Panc1 (cell line): ENCODE results near the gene TCEANC2. TPM values are rescaled to one million over a fixed set of nuclear protein-coding genes. Genes with fewer than 3 reads are reported as not detected.

ENCODE experiments used
- ATAC-seq: fragments of 200-7000 bp; cut with Tn5 transposase; 2 replicates; pipeline ENCODE4 v1.9.1; 2020; ENCODE audit warnings: mild to moderate bottlenecking, moderate library complexity
- BruUV-seq: library from RNA; stranded (reverse); fragments of 400-500 nt; replicated peaks from 2 replicates; lab custom pipeline; 2021; lab: Mats Ljungman, UMichigan
- CTCF ChIA-PET: fragments of 300-600 bp; sonication (Branson Sonifier 250); formaldehyde crosslinking; loops from one replicate; lab custom pipeline; 2022; ENCODE audit warnings: antibody characterized with exemption; lab: Charles Lee
- POLR2A ChIA-PET: fragments of 300-600 bp; sonication (Branson Sonifier 250); formaldehyde crosslinking; loops from one replicate; lab custom pipeline; 2022; ENCODE audit warnings: antibody characterized with exemption; lab: Charles Lee
- DNase-seq: peaks from one replicate; pipeline ENCODE4 v3.0.0-alpha.2; 2010; ENCODE audit warnings: low read depth, low spot score
- H3K27ac ChIP-seq: 2 replicates; pipeline ENCODE4 v1.5.1; 2011; ENCODE audit warnings: mild to moderate bottlenecking, low read length, inconsistent platforms
- H3K27me3 ChIP-seq: fragments of 200-500 bp; sonication (Bioruptor generic); 2 replicates; pipeline ENCODE4 v1.6.0; 2014; ENCODE audit warnings: low read length, inconsistent platforms; ENCODE audit not compliant: control insufficient read depth, insufficient read depth
- H3K36me3 ChIP-seq: fragments of 200-500 bp; sonication (Bioruptor generic); 2 replicates; pipeline ENCODE4 v1.5.1; 2014; ENCODE audit warnings: inconsistent platforms, mild to moderate bottlenecking, low read length, moderate library complexity; ENCODE audit not compliant: control insufficient read depth, insufficient read depth
- H3K4me1 ChIP-seq: 2 replicates; pipeline ENCODE4 v1.5.1; 2011; ENCODE audit warnings: inconsistent platforms, mild to moderate bottlenecking, low read length, moderate library complexity; ENCODE audit not compliant: control insufficient read depth, insufficient read depth
- H3K4me3 ChIP-seq, 2 experiments: 2 replicates each; pipeline ENCODE4 v1.5.1; 2011 to 2012; ENCODE audit warnings: low read depth in 2 of 2, low read length in 2 of 2, mild to moderate bottlenecking in 2 of 2, inconsistent platforms in 1 of 2, moderate library complexity in 1 of 2
- H3K9me3 ChIP-seq: fragments of 200-500 bp; sonication (Bioruptor generic); 2 replicates; pipeline ENCODE4 v1.5.1; 2014; ENCODE audit warnings: low read depth, mild to moderate bottlenecking, inconsistent platforms, low read length, moderate library complexity; ENCODE audit not compliant: control insufficient read depth, insufficient read depth
- CTCF ChIP-seq: fragments of 450-650 bp; IDR thresholded peaks from 2 replicates; pipeline ENCODE4 v1.5.1; 2017; ENCODE audit warnings: mild to moderate bottlenecking
- POLR2AphosphoS5 ChIP-seq: IDR thresholded peaks from 2 replicates; pipeline ENCODE4 v1.6.1; 2012; ENCODE audit warnings: mild to moderate bottlenecking, low read depth, low read length, moderate library complexity
- REST ChIP-seq, 2 experiments: IDR thresholded peaks; 2 replicates each; pipeline ENCODE4 v1.6.1; 2011 to 2012; ENCODE audit warnings: low read depth in 2 of 2, control low read depth in 1 of 2, low read length in 1 of 2, mild to moderate bottlenecking in 1 of 2, moderate library complexity in 1 of 2; ENCODE audit not compliant: insufficient read depth in 1 of 2
- SIN3A ChIP-seq: IDR thresholded peaks from 2 replicates; pipeline ENCODE4 v1.6.1; 2012; ENCODE audit warnings: low read depth, mild to moderate bottlenecking, low read length, moderate library complexity, borderline replicate concordance; ENCODE audit not compliant: insufficient read depth
- TCF7L2 ChIP-seq: IDR thresholded peaks from 2 replicates; pipeline ENCODE4 v1.6.1; 2011; ENCODE audit warnings: mild to moderate bottlenecking, low read depth, low read length, inconsistent platforms
- in situ Hi-C: cut with HindIII; loops from 2 replicates; pipeline ENCODE4 v1.10.0; 2016; ENCODE audit warnings: low sequenced_read_pairs, low pct_unique_long_range_greater_than_20kb
- intact Hi-C: fragments of 100-400 bp; cut with micrococcal nuclease; formaldehyde crosslinking; loops from one replicate; pipeline ENCODE4 v1.10.0; 2022; ENCODE audit not compliant: unreplicated experiment
- total RNA-seq: library from RNA; stranded (reverse); gene quantifications from one replicate; pipeline ENCODE4 v1.2.1, GENCODE V29; 2021; ENCODE audit not compliant: unreplicated experiment

The TCEANC2 gene
- total RNA-seq, 1 experiment from 2014 or later: 5.1 TPM

GRCh38 chr1:54112705-54113368, 59.4 kb downstream of the TCEANC2 start:
- Histone ChIP-seq H3K27ac (no peak overlapping the region), H3K4me1 (no peaks in the 10 kb centered on the region; the same call in 1 of the 2 replicates), H3K9me3 (no peaks in the 10 kb centered on the region), H3K27me3 (no peaks in the 10 kb centered on the region), H3K36me3 (no peaks in the 10 kb centered on the region), H3K4me3 (no peak overlapping the region)
- CTCF ChIA-PET: interaction anchor here (0.6 to 0.7 kb wide), 2 partner anchors 252 to 391 kb away, joined by 5 to 6 read pairs; no protein-coding TSS in a partner anchor
- POLR2A ChIA-PET: no interaction called here
- BruUV-seq: no TSS peak
- TF ChIP-seq TCF7L2 (no peak), CTCF (no peak)
- DNase-seq (no peak), ATAC-seq (no peak)
- in situ Hi-C loops: no loop called here
- intact Hi-C loops: no loop called here

- no peak overlapping the region for H3K4me3 ChIP-seq
- no peak overlapping the region for H3K27ac ChIP-seq
- intact Hi-C loops: no loop called here
- no TSS peak for BruUV-seq
- no peaks in the 10 kb centered on the region for H3K36me3 ChIP-seq
- in situ Hi-C loops: no loop called here
- CTCF ChIA-PET: no interaction called here
- no peaks in the 10 kb centered on the region; the same call in 1 of the 2 replicates for H3K4me1 ChIP-seq
- H3K27me3 ChIP-seq: no peaks in the 10 kb centered on the region
- H3K9me3 ChIP-seq: no peaks in the 10 kb centered on the region
- POLR2A ChIA-PET: no interaction called here
- ATAC-seq (no peak), DNase-seq (no peak)
- TF ChIP-seq POLR2AphosphoS5 (no peak), SIN3A (no peak), CTCF (no peak)
Measured at GRCh38 chr1:54114001-54114400, 60.6 kb downstream of the TCEANC2 start.

- Histone ChIP-seq H3K4me3 (no peak overlapping the region), H3K36me3 (no peaks in the 10 kb centered on the region), H3K27me3 (no peaks in the 10 kb centered on the region), H3K4me1 (no peaks in the 10 kb centered on the region; the same call in 1 of the 2 replicates), H3K9me3 (no peaks in the 10 kb centered on the region), H3K27ac (no peak overlapping the region)
- POLR2A ChIA-PET: no interaction called here
- intact Hi-C loops (no loop called here), in situ Hi-C loops (no loop called here)
- TF ChIP-seq REST (IDR thresholded peaks at IDR 0.05; ENCODE audit: insufficient read depth in 1 of 2, low read depth in 2 of 2, low read length in 1 of 2): no peak
- TF ChIP-seq CTCF: no peak
- CTCF ChIA-PET: no interaction called here
- DNase-seq (no peak), ATAC-seq (no peak)
- no TSS peak for BruUV-seq
Measured at GRCh38 chr1:54114955-54115354, 61.5 kb downstream of the TCEANC2 start.
